Tibial nerve (tissue), 4 donors: ENCODE measurements around the gene LCNL1. TPM values are rescaled to one million over a fixed set of nuclear protein-coding genes. Genes with fewer than 3 reads are reported as not detected.

Experiments used
- DNase-seq, 2 donors: peaks; one replicate each; pipeline ENCODE4 v3.0.0-alpha.2; 2019; ENCODE audit warnings: low spot score in 2 of 2
- H3K27ac ChIP-seq, 4 donors: fragments of 200-600 bp; sonication (generic) in 3 of 4; one replicate each; pipeline ENCODE4 v1.5.1; 2017 to 2019; ENCODE audit warnings: mild to moderate bottlenecking in 1 of 4
- H3K27me3 ChIP-seq, 2 donors: fragments of 200-600 bp; sonication (generic) in 1 of 2; one replicate each; pipeline versions ENCODE4 v1.5.1 to v1.6.0; 2017 to 2019
- H3K36me3 ChIP-seq, 3 donors: fragments of 200-600 bp; sonication (generic); one replicate each; pipeline ENCODE4 v1.5.1; 2018 to 2019
- H3K4me1 ChIP-seq, 4 donors: fragments of 200-600 bp; sonication (generic) in 3 of 4; one replicate each; pipeline ENCODE4 v1.5.1; 2017 to 2019
- H3K4me3 ChIP-seq, 4 donors: fragments of 200-600 bp; sonication (generic) in 3 of 4; one replicate each; pipeline ENCODE4 v1.5.1; 2017 to 2019; ENCODE audit warnings: mild to moderate bottlenecking in 1 of 4, moderate library complexity in 1 of 4
- H3K9me3 ChIP-seq, 4 donors: fragments of 200-600 bp; sonication (generic) in 3 of 4; one replicate each; pipeline ENCODE4 v1.5.1; 2017 to 2019
- CTCF ChIP-seq, 5 experiments: fragments of 200-600 bp in 3 of 5; fragments of 450-650 bp in 2 of 5; sonication (generic) in 3 of 5; IDR thresholded peaks; one replicate each; pipeline ENCODE4 v1.5.1; 2016 to 2019; ENCODE audit warnings: antibody characterized with exemption in 5 of 5, mild to moderate bottlenecking in 3 of 5, moderate library complexity in 2 of 5
- EP300 ChIP-seq, 2 donors: sonication (generic); formaldehyde crosslinking; IDR thresholded peaks; one replicate each; pipeline ENCODE4 v1.6.1; 2017; ENCODE audit warnings: antibody characterized with exemption in 2 of 2, mild to moderate bottlenecking in 1 of 2
- POLR2A ChIP-seq, 2 donors: fragments of 450-650 bp; IDR thresholded peaks; one replicate each; pipeline ENCODE4 v1.6.1; 2017; ENCODE audit warnings: antibody characterized with exemption in 2 of 2, mild to moderate bottlenecking in 2 of 2, moderate library complexity in 2 of 2
- WGBS, 2 donors: methylation state at CpG; one replicate each; pipeline ENCODE4 v1.1.5; 2018; 5-methylcytosine and 5-hydroxymethylcytosine counted together
- total RNA-seq, 4 donors: library from RNA; depleted of rRNA; stranded (reverse); fragments of >200 nt; gene quantifications; one replicate each; pipeline ENCODE4 v1.1.0, GENCODE V29; 2016

Gene LCNL1
- total RNA-seq, 4 donors from 2014 or later: 14.7 to 86.3 (median 64.3) TPM

- Histone ChIP-seq H3K4me1 (peaks cover 0 to 73% (median 7%) of the 10 kb centered on the region in 4 donors), H3K36me3 (peaks cover 0 to 5% (median 0%) of the 10 kb centered on the region in 3 donors), H3K4me3 (peak overlapping the region; percentile 39 to 68 (median 46)), H3K9me3 (no peaks in the 10 kb centered on the region), H3K27me3 (peaks cover 0 to 6% of the 10 kb centered on the region in 2 donors), H3K27ac (peak overlapping the region; percentile 32 to 90 (median 68))
- DNase-seq: peak; percentile 74 to 80
- 0 to 3% methylated on average over 20 to 23 of the region's 78 CpGs for WGBS, 2 donors
- TF ChIP-seq EP300 (IDR thresholded peaks at IDR 0.05) (peak in 1 of 2 donors; percentile 61), CTCF (IDR thresholded peaks at IDR 0.05) (no peak), POLR2A (IDR thresholded peaks at IDR 0.05) (peak in 1 of 2 donors; percentile 39)
Observed at GRCh38 chr9:136978073-136978864, 4.5 kb upstream of the LCNL1 start.

- Histone ChIP-seq H3K9me3 (no peaks in the 10 kb centered on the region), H3K27ac (peak overlapping the region in 2 of 4 donors; percentile 61 to 62), H3K36me3 (peaks cover 0 to 5% (median 0%) of the 10 kb centered on the region in 3 donors), H3K27me3 (peaks cover 0 to 11% of the 10 kb centered on the region in 2 donors), H3K4me3 (peak overlapping the region in 3 of 4 donors; percentile 12 to 68 (median 26)), H3K4me1 (peaks cover 0 to 69% (median 7%) of the 10 kb centered on the region in 4 donors)
- TF ChIP-seq POLR2A (IDR thresholded peaks at IDR 0.05): peak in 1 of 2 donors; percentile 9
- TF ChIP-seq EP300 (IDR thresholded peaks at IDR 0.05): no peak
- 48 to 63% methylated on average over 17 to 21 of the region's 41 CpGs for WGBS, 2 donors
- DNase-seq: peak in 1 of 2 donors; percentile 42
Observed at GRCh38 chr9:136978865-136979544, 3.8 kb upstream of the LCNL1 start.

- H3K27me3 ChIP-seq: peaks cover 0 to 21% of the 10 kb centered on the region in 2 donors
- no peaks in the 10 kb centered on the region for H3K9me3 ChIP-seq
- peaks cover 0 to 5% (median 0%) of the 10 kb centered on the region in 3 donors for H3K36me3 ChIP-seq
- H3K4me3 ChIP-seq: peak overlapping the region in 3 of 4 donors; percentile 12 to 68 (median 26)
- no peak for DNase-seq
- peak overlapping the region in 2 of 4 donors; percentile 61 to 62 for H3K27ac ChIP-seq
- 73 to 75% methylated on average over 14 to 15 of the region's 26 CpGs for WGBS, 2 donors
- TF ChIP-seq CTCF (IDR thresholded peaks at IDR 0.05): no peak
- TF ChIP-seq EP300 (IDR thresholded peaks at IDR 0.05): no peak
- TF ChIP-seq POLR2A (IDR thresholded peaks at IDR 0.05): no peak
- H3K4me1 ChIP-seq: peaks cover 0 to 67% (median 9%) of the 10 kb centered on the region in 4 donors
Observed at GRCh38 chr9:136979769-136980587, 2.8 kb upstream of the LCNL1 start.

GRCh38 chr9:136980669-136981478 lies 1.9 kb upstream of the LCNL1 start:
- TF ChIP-seq CTCF (IDR thresholded peaks at IDR 0.05): no peak
- no peak for TF ChIP-seq POLR2A (IDR thresholded peaks at IDR 0.05)
- no peak for TF ChIP-seq EP300 (IDR thresholded peaks at IDR 0.05)
- Histone ChIP-seq H3K4me3 (peak overlapping the region in 1 of 4 donors; percentile 68), H3K9me3 (no peaks in the 10 kb centered on the region), H3K36me3 (peaks cover 0 to 5% (median 0%) of the 10 kb centered on the region in 3 donors), H3K27me3 (peaks cover 0 to 30% of the 10 kb centered on the region in 2 donors), H3K4me1 (peaks cover 0 to 67% (median 13%) of the 10 kb centered on the region in 4 donors), H3K27ac (peak overlapping the region in 2 of 4 donors; percentile 14 to 71)
- WGBS, 2 donors: 85 to 94% methylated on average over 15 to 16 of the region's 16 CpGs
- no peak for DNase-seq
